Right renal pelvis (tissue), 4 donors: Measurements from ENCODE around the gene WDR45B. TPM values are rescaled to one million over a fixed set of nuclear protein-coding genes. Genes with fewer than 3 reads are reported as not detected.

Experiments used
- DNase-seq, 4 donors: peaks; one replicate each; pipeline ENCODE4 v3.0.0-alpha.2; 2013; ENCODE audit warnings: low read depth in 4 of 4, low spot score in 3 of 4, missing footprints in 1 of 4
- polyA plus RNA-seq, 4 donors: library from polyadenylated mRNA; unstranded; fragments of 120-200 nt; gene quantifications; one replicate each; pipeline ENCODE4 v1.2.1, GENCODE V29; 2013; ENCODE audit not compliant: insufficient read length in 4 of 4

WDR45B gene
- polyA plus RNA-seq, 4 donors: 100 to 112 (median 109) TPM

DNA sequence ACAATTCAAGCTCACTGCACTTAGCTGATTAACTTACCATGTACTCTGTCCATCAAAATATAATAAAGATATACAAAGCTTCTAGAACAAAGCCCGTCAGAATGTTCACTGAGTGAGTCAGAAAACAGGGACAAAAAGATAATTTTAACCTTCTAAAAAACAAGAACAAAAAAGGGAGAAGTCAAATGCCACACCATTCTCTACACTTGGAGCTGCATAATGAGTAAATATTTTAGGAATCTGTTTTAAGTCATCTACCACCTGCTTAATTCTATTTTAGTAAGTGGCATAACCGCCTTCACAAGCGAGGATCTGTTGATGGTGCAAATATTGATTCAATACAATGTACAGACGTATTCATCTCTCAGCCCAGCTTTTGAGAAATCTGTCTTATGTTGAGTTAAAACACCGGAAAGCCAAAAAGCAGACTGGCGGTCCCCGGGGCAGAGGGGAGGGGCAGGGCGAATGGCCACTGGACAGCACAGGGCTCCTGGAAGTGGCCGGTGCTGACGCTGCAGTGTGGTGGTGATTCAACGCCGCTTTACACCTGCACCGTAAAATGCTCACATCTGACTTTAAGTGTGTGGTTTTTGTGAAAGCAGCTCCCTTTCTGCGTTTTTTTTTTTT lies 30.1 kb upstream of the WDR45B start:
- no peak for DNase-seq

GRCh38 chr17:82677353-82677925 lies 29.2 kb upstream of the WDR45B start:
- DNase-seq: no peak

DNA sequence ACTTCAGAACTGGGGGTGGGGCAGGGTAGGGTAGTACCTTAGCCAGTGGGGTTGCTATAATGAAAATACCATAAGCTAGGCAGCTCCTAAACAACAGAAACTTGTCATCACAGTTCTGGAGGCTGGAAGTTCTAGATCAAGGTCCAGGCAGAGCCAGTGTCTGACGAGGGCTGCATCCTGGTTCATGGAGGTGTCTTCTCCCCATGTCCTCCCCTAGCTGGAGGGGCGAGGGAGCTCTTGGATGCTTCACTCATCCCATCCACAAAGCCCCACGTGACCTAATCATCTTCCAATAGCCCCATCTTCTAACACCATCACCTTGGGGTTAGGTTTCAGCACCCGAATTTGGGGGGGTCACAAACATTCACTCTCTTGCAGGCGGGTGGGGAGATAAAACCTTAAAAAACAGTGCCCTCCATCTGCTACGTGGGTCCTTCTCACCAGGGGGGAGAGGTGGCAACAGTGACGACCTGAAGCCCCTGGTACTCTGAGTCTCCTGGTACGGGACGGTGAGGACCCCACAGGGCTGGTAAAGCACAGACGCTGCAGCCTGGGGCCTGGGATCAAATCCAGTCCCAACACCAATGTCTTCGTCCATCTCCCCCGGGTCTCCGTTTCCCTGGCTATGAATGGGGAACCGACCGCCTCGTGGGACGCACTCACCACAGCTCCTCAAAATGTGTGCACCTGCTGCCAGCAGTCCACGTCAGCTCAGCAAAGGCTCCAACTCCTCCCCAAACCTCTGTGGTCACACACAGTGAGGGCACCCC lies 27.4 kb upstream of the WDR45B start:
- no peak for DNase-seq

DNA sequence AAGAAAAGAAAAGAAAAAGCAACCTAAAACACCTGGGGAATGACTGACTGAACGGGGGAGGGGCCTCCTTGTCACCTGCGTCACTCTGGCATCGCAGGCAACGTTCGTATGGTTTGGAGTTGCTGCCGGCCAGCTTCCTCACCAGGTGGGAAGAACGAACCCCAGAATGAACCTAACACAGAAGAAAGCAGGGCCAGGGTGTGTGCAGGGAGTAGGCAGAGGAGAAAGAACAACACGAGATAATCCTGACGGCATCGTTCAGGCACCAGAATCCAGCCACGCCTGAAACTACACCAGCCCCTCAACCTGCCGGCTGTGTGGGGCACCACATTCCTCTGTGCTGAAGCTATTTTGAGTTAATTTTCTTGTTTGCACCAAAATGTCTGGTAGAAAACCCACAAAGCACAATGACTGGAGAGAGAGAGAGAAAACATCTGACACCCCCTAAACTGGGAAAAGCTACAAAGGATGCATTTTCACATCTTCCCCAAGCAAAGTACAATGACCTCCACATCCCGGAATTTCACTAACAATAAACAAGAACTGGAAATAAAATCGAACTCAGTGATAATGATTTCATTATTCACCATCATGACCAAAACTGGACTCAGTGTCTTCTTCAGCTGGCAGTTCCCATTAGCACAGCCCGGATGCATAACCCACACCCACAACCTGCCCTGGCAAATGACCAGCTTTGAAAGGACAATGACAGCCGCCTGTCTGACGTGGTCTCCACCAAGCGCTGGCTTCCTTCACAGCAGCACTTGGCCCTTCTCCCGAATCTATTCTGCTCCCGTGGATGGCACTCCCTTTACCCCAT lies 26.6 kb upstream of the WDR45B start:
- no peak for DNase-seq

GRCh38 chr17:82670661-82671450 lies 22.6 kb upstream of the WDR45B start:
- DNase-seq: no peak

DNA sequence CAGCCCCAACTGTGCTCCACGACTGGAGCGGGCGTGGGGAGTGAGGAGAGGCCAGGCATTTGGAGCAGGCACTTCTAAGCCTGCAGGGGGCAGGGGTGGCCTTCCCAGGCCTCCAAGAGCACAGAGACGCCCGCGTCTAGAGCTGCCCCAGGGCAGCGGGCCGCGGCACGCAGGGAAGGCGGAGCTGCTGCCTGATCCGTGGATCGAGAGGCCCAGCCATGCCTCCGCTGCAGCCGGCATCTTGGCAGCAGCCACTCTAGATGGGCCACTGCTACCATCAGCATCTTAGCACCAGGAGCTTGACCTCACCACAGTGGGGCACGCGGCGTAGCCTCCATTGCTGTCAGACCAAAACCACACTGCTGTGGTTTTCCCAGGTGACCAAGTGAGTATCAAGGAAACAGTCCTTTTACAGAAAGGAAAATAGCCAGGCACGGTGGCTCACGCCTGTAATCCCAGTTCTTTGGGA lies 20.4 kb upstream of the WDR45B start:
- DNase-seq: no peak

- no peak for DNase-seq
Measured at GRCh38 chr17:82668024-82668630, 19.9 kb upstream of the WDR45B start.

GRCh38 chr17:82667668-82668000 lies 19.4 kb upstream of the WDR45B start:
- no peak for DNase-seq

DNA sequence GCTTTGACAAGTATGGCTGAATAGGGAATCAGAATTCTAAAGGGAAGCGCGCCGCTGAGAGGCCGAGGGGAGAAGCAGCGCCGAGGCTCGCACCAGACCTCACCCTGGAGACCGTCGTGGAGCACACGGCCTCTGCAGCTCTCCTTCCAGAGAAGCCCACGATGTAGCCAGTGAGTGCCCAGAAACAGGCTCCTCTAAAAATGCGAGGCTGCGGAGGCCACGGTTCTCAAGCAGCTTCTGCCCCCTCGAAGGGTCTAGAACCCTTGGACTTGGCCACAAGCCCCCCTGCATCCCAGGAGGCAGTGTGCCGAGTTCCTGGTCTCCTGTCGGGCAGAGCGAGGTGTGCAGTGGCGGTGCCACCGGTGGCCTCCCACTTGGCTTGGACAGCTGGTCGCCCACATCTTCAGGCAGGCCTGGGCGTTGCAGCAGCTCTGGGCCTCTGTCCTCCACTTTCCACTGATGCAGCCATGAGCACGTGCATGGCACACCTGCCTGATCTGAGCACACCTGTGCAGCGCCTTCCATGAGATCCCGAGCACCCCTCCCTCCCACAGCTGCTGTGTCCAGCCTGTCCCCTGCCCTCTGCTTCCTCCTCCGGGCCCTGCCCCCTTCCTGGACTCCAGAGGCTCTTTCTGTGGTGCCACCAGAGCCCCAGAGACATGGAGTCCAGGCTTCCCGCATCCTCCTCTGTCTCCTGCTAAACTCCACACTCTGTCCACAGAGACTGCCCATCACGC lies 18.9 kb upstream of the WDR45B start:
- no peak for DNase-seq

- no peak for DNase-seq
Measured at GRCh38 chr17:82665891-82666290, 17.6 kb upstream of the WDR45B start.

DNA sequence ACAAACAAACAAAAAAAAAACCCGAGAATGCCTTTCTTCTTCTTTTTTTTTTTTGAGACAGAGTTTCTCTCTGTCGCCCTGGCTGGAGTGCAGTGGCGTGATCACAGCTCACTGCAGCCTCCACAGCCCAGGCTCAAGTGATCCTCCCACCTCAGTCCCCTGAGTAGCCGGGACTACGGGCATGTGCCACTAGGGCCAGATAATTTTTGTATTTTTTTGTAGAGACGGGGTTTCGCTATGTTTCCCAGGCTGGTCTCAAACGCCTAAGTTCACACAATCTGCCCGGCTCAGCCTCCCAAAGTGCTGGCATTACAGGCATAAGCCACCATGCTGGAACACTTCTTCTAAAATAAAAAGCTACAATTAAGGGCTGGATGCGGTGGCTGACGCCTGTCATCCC lies 17.0 kb upstream of the WDR45B start:
- DNase-seq: no peak

DNA sequence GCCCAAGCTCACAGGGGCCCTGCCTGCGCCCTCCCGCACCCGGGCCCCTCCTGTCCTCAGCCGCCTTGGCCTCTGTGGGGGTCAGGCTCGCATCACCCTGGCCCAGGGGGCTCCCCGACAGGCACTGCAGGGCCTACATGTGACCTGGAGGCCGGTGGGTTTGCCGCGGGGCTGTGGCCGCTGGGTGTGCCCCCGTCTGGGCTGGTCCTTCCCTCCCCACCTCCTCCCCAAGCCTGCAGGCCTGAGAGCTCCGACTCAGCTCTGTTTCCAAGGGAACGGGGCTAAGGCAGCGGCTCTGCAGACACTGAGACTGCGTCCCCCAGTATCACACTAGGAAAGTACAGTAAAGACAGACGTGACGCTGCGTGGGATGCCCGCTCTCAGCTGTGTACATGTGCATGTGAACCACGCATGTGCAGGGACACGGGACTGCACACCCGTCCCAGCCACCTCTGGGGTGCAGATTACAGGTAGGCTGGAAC lies 16.5 kb upstream of the WDR45B start:
- no peak for DNase-seq

DNA sequence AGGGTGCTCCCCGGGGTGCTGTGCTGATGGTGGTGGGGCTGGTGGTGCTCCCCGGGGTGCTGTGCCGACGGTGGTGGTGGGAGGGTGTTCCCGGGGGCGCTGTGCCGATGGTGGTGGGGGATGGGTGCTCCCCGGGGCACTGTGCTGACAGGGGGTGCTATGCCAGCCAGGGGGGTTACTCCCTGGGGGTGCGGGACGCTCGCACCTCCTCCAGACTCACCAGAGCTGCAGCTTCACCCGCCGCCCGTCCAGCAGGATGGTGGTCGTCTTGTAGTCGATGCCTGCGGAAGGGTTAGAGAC lies 16.0 kb upstream of the WDR45B start:
- no peak for DNase-seq

- no peak for DNase-seq
Measured at GRCh38 chr17:82663381-82664275, 15.4 kb upstream of the WDR45B start.

GRCh38 chr17:82662711-82663261 lies 14.5 kb upstream of the WDR45B start:
- DNase-seq: no peak

GRCh38 chr17:82661717-82662683 lies 13.8 kb upstream of the WDR45B start:
- no peak for DNase-seq

DNA sequence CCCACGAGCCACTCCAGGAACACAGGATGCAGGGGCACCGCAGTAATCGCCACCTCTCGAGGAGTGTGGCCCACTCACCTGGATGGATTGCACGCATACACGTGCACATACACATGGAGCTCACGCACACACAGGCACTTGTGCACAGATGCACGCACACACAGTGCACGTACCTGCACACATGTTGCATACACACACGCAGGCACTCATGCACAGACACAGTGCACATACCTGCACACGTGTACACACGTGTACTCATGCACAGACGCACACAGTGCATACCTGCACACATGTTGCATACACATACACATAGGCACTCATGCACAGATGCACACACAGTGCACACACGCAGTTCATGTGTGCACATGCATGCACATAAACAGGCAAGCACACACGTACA lies 11.6 kb upstream of the WDR45B start:
- DNase-seq: no peak
